ENCODE results near the gene MAPK12.

- TF ChIP-seq, protein P1, sequence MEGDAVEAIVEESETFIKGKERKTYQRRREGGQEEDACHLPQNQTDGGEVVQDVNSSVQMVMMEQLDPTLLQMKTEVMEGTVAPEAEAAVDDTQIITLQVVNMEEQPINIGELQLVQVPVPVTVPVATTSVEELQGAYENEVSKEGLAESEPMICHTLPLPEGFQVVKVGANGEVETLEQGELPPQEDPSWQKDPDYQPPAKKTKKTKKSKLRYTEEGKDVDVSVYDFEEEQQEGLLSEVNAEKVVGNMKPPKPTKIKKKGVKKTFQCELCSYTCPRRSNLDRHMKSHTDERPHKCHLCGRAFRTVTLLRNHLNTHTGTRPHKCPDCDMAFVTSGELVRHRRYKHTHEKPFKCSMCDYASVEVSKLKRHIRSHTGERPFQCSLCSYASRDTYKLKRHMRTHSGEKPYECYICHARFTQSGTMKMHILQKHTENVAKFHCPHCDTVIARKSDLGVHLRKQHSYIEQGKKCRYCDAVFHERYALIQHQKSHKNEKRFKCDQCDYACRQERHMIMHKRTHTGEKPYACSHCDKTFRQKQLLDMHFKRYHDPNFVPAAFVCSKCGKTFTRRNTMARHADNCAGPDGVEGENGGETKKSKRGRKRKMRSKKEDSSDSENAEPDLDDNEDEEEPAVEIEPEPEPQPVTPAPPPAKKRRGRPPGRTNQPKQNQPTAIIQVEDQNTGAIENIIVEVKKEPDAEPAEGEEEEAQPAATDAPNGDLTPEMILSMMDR (IDR thresholded peaks at IDR 0.05) = no peak
- no peak for TF ChIP-seq POLR2A (IDR thresholded peaks at IDR 0.05)
These were observed 2.9 kb downstream of the MAPK12 start for GRCh38 chr22:50258361-50259292.
